ENCODE measurements around the gene SLC2A14.

DNA sequence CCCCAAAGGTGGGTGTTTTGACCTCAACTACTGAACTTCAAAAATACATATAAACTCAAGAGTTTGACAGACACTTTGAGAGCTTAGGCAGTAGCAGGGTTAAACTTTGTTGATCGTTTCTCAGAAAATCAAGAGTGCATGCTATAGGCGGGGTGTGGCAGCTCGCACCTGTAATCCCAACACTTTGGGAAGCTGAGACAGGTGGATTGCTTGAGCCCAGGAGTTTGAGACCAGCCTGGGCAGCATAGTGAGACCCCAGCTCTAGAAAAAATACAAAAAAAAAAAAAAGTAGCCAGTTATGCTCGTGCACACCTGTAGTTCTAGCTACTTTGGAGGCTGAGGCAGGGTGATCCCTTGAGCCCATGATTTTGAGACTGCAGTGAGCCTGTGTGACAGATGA, 71.3 kb downstream of the SLC2A14 start:
- TF ChIP-seq, protein P1, sequence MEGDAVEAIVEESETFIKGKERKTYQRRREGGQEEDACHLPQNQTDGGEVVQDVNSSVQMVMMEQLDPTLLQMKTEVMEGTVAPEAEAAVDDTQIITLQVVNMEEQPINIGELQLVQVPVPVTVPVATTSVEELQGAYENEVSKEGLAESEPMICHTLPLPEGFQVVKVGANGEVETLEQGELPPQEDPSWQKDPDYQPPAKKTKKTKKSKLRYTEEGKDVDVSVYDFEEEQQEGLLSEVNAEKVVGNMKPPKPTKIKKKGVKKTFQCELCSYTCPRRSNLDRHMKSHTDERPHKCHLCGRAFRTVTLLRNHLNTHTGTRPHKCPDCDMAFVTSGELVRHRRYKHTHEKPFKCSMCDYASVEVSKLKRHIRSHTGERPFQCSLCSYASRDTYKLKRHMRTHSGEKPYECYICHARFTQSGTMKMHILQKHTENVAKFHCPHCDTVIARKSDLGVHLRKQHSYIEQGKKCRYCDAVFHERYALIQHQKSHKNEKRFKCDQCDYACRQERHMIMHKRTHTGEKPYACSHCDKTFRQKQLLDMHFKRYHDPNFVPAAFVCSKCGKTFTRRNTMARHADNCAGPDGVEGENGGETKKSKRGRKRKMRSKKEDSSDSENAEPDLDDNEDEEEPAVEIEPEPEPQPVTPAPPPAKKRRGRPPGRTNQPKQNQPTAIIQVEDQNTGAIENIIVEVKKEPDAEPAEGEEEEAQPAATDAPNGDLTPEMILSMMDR (IDR thresholded peaks at IDR 0.05): no peak
- TF ChIP-seq POLR2A (IDR thresholded peaks at IDR 0.05): no peak
- TF ChIP-seq POLR2AphosphoS5 (IDR thresholded peaks at IDR 0.05): no peak
